PFSK-1 (cell line): ENCODE measurements around the gene PREX1.

ENCODE experiments used
- POLR2AphosphoS5 ChIP-seq: IDR thresholded peaks from 2 replicates; pipeline ENCODE4 v1.6.1; 2012; ENCODE audit warnings: low read depth, mild to moderate bottlenecking, control low read depth, low read length, moderate library complexity
- TAF1 ChIP-seq: IDR thresholded peaks from 2 replicates; pipeline ENCODE4 v1.6.1; 2012; ENCODE audit warnings: low read length, control low read depth, borderline replicate concordance; ENCODE audit not compliant: insufficient read depth

DNA sequence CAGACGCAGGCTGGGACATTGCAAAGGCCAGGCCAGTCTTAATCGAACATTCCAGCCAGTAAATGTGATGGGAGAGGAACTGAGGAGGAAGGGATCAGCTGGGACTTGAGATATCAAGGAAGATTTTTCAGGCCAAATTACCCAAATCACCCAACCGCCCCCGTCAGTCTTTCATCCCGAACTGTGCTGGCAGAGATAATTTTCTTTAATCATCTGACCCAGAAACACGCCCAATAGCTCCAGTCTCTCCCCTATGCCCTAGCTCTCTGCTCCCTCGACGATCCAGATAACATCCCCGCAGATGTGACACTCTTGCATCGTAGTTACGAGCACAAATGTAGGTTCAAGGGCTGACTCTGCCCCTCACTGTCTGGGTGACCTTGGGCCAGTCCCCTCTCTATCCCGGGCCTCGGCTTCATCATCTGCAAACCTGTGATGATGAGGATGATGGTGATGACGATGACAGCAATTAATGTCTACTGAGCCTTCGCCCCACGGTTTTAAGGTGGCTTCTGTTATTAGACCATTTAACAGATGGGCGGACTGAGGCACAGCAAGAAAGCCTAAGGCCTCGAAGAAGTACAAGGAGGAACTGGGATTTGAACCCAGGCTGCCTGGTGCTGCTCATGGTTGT lies 118.6 kb downstream of the PREX1 start:
- TF ChIP-seq TAF1 (no peak), POLR2AphosphoS5 (no peak)
